Stimulated activated naive CD4-positive, alpha-beta T cell treated with Interleukin-2 at 50 U/mL for 16 hours (primary cell): ENCODE results near the gene CDH22.

ENCODE experiments used
- DNase-seq: peaks from one replicate; lab custom pipeline; 2025; lab: John Stamatoyannopoulos, UW

Gene CDH22

GRCh38 chr20:46169245-46170171 is 138.8 kb downstream of the CDH22 start:
- DNase-seq = no peak

- no peak for DNase-seq
Observed at GRCh38 chr20:46168438-46168837, 139.9 kb downstream of the CDH22 start.

GRCh38 chr20:46167080-46167479 is 141.2 kb downstream of the CDH22 start:
- no peak for DNase-seq

- DNase-seq = no peak
Observed at GRCh38 chr20:46164254-46164653, 144.0 kb downstream of the CDH22 start.

DNA sequence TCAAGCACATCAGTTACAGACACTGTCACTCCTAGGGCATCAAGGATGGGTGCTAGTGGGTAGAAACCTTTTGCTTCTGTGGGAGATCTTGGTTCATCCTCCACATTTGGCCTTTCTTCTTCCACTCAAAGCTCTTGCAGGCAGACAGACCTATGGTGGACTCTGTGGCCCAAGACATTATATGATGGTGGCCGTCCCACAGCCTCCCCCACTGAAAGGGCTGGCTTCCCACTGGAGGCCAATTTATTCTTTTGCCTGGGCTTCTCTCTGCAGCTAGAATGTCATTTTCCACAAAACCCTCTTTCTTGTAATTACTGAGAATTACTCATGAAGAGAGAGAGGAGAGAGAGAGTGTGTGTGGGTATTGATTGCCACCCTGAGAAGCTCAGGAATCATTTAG is 146.4 kb downstream of the CDH22 start:
- DNase-seq = no peak

GRCh38 chr20:46160661-46161060 is 147.6 kb downstream of the CDH22 start:
- DNase-seq = no peak

- no peak for DNase-seq
Observed at GRCh38 chr20:46159101-46159897, 149.0 kb downstream of the CDH22 start.

GRCh38 chr20:46158476-46158987 is 149.8 kb downstream of the CDH22 start:
- no peak for DNase-seq

GRCh38 chr20:46157625-46158024 is 150.7 kb downstream of the CDH22 start:
- DNase-seq = no peak

GRCh38 chr20:46157076-46157592 is 151.2 kb downstream of the CDH22 start:
- DNase-seq = no peak

- DNase-seq = no peak
Observed at GRCh38 chr20:46156065-46156464, 152.2 kb downstream of the CDH22 start.

DNA sequence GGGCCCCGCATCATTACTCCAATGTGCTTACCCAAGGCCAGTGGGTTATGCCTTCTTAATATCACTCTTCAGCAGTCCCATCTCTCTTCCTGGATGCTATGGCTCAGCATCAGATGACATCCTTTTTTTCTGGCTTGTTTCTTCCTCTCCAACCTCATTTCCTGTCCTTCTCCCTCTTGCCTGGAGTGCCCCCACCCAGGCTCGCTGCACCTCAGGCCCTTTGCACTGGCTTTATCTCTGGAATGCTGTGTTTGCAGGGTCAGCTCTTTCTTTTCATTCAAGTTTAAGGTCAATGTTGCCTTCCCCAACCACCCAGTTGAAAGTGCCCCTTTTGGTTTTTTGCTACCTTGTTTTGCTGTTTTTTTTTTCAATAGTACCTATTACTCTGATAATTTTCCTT is 153.5 kb downstream of the CDH22 start:
- no peak for DNase-seq

DNA sequence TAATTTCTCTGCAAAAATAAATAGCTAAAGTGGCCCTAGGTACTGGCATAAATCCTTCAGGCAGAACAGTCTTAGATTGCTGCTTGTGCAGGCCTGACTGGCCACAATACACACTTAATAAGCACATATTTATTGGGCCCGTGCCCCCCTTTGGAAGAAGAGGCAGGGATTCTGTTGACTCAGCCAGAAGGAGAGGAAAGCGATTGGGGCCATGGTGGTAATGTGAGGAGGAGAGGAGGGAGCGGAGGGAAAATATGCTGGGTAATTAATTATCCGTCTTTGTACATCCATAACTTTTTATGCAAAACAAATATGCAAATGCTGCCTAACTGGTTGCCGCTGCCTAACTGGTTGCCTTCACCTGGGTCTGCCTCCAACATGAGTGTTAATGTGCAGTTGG is 154.0 kb downstream of the CDH22 start:
- DNase-seq = no peak

DNA sequence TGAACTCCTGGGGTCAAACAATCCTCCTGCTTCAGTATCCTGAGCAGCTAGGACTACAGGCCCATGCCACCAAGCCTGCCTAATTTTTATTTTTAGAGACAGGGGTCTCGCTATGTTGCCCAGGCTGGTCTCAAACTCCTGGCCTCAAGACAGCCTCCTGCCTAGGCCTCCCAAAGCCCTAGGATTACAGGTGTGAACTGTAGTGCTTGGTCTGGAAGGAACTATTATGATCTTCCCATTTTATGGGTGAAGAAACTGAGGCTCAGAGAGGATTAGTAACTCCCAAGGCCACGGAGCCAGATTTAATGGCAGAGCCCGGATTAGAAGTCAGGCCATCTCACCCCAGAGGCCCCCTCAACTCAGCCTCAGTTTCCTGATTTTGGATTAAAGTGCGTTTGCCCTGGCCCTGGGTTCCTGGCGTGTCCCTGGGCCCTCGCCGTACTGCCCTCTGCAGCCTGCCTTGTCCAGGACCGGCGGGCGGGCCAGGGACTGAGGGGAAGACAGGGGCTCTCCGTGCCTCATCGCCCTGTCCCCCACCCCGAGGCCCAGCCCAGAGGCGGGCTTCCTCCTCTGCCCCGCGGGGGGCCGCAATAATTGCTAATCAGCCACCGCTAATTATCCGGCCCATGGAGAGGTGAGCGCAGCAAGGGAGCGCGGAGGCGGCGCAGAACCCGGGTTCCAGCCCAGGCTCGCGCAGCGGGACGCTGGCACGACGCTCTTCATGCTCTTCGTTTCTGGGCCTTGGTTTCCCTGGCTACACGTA is 155.3 kb downstream of the CDH22 start:
- no peak for DNase-seq

- no peak for DNase-seq
Observed at GRCh38 chr20:46151936-46152335, 156.4 kb downstream of the CDH22 start.

GRCh38 chr20:46150943-46151342 is 157.4 kb downstream of the CDH22 start:
- no peak for DNase-seq

DNA sequence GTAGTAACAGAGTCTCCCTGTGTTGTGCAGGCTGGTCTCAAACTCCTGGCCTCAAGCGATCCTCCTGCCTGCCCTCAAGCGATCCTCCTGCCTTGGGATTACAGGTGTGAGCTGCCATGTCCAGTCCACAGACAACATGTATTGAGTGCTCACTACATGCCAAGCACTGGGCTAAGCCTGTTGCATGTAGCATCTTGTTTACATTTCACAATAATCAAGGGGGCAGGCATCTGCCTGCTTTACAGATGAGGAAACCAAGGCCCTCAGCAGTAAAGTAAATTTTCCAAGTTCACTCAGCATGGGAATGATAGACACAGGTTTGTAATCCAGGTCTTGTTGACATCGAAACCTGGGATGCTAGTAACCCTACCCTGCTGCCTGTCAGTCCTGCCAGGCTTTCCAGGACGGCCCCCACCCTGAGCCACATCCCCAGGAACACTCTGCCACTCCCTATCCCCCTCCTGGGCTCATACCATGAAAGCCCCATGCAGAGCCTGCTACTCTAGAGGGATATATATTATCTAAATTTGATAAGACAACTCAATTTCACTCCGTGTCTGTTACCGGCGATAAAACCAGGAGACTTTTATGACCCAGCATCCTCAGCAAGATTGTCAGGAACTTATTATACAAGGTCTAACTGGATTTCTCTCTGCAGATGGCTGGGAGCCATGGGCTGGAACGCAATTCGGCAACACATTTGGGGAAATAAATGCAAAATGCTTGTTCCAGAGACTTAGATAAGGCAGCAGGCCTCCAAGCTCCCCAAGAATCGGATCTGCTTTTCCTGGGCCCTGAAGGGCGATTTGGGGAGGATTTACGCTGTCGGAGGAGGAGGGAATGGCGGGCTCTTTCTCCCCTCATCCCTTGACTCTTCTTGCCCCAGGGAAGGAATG is 159.7 kb downstream of the CDH22 start:
- no peak for DNase-seq

GRCh38 chr20:46145713-46146112 is 162.6 kb downstream of the CDH22 start:
- DNase-seq = no peak

DNA sequence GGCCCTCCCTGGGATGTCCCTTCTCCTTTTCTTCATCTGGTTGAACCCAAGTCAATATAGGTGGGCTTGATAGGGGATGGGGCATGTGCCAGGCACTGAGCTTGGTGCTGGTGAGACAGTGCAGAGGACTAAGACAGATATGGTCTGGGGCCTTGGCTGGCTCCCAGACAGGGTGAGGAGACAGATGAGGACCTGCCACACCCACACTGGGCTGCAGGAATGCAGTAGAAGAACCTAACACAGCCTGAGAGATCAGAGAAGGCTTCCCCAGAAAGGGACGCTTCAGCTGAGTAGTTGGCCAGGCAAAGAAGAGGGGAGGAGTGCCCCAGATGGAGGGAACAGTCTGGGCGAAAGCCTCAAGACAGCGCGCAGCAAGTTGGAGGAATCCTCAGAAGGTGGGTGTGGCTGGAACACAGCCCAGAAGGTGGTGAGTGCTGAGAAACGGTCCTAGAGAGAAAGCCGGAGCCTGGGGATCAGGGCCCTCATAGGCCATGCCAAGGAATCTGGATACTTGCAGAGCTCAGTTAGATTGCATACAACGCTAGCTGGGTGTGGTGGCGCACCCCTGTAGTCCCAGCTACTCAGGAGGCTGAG is 163.8 kb downstream of the CDH22 start:
- DNase-seq = no peak

DNA sequence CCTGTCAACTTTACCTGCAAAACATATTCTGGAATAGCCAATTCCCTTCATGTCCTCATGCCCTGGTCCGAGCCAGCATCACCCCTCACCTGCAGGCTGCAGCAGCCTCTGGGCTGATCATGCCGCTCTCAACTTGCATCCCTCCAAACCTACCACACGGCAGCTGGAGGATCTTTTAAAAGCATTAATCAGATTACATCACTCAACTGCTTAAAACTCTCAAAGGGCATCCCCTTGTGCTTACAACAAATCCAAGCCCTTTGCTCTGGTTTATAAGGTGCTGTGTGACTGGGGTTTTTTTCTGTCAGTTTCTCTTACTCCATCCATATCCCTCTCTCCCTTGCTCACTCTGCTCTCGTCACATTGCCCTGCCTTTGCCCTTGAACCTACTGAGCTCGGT is 166.2 kb downstream of the CDH22 start:
- no peak for DNase-seq
